HFF-Myc (cell line): ENCODE results near the gene NPHP4.
A peak's percentile ranks its signal among the peaks of the same experiment; 100 is the strongest.

Source experiments
- DNase-seq: peaks from one replicate; pipeline ENCODE4 v3.0.0-alpha.2; 2011; ENCODE audit warnings: low read depth; ENCODE audit errors: extremely low read depth
- H3K4me3 ChIP-seq: replicated peaks from 2 replicates; pipeline ENCODE4 v1.5.1; 2011; ENCODE audit warnings: low read depth, mild to moderate bottlenecking, control low read depth, low read length
- CTCF ChIP-seq: IDR thresholded peaks from 2 replicates; pipeline ENCODE4 v1.5.1; 2012; ENCODE audit warnings: mild to moderate bottlenecking, low read depth, low read length, control low read depth; ENCODE audit errors: missing control alignments

Gene NPHP4

DNA sequence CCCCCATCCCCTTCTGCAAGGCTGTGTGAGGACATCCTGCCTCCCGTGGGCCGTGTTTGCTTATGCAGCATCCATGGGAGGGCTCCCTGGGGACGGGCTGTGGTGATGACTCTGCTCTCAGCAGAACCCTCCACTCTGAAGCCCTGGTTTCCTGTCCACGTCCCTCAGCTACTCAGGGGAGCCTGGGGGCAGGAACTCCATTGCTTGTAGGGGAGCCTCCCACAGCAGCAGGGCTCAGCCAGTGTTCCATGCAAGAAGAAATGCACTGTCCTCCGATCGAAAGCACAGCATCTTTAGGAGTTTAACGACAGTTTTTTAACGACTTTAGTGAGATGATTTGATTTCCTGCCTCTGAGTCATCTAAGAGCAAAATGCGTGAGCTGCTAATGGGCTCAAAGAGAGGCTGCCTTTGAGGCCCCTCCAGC lies 45.1 kb upstream of the NPHP4 start:
- H3K4me3 ChIP-seq: no peak overlapping the region
- TF ChIP-seq CTCF: no peak
- no peak for DNase-seq

DNA sequence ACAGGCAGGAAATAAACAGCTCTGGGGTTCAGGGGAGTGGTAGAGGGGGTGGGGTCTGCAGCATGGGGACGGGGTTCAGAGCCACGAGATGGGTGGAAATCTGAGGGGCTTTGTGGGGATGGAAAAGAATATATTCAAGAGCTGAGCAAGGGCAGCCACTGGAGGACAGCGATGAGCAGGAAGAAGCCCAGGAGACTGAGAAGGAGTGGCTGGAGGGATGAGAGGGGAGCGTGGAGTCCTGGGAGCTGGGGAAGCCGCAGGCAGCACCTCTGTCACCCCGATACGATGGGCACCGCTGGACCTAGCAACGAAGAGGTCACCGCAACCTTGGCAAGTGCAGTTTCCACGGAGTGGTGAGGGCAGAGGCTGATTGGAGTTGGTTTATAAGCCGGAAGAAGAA lies 43.5 kb upstream of the NPHP4 start:
- no peak overlapping the region for H3K4me3 ChIP-seq
- DNase-seq: no peak
- TF ChIP-seq CTCF: no peak

GRCh38 chr1:6035303-6035702 lies 43.1 kb upstream of the NPHP4 start:
- DNase-seq: no peak
- no peak for TF ChIP-seq CTCF
- no peak overlapping the region for H3K4me3 ChIP-seq

- no peak overlapping the region for H3K4me3 ChIP-seq
- DNase-seq: no peak
- no peak for TF ChIP-seq CTCF
Measured at GRCh38 chr1:6034750-6035096, 42.5 kb upstream of the NPHP4 start.

GRCh38 chr1:6033986-6034749 lies 41.9 kb upstream of the NPHP4 start:
- H3K4me3 ChIP-seq: no peak overlapping the region
- TF ChIP-seq CTCF: peak; percentile 60
- DNase-seq: no peak

DNA sequence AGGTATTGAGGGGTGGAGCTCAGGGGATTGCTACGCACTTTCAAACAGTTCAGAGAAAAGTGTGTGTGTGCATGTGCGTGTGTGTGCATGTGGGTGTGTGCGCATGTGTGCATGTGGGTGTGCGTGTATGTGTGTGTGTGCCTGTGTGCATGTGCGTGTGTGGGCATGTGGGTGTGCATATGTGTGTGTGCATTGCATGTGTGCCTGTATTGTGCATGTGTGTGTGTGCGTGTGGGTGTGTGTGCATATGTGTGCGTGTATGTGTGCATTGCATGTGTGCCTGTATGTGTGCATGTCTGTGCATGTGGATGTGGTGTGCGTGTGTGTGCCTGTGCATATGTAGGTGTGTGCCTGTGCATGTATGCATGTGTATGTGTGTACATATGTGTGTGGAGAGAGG lies 40.9 kb upstream of the NPHP4 start:
- H3K4me3 ChIP-seq: no peak overlapping the region
- no peak for DNase-seq
- no peak for TF ChIP-seq CTCF
